Uterus (tissue), 2 donors: Measurements from ENCODE around the gene SNTG2.

Experiments
- POLR2A ChIP-seq, 2 donors: fragments of 450-650 bp; IDR thresholded peaks; one replicate each; pipeline ENCODE4 v1.6.1; 2016; ENCODE audit warnings: antibody characterized with exemption in 2 of 2, mild to moderate bottlenecking in 1 of 2, moderate library complexity in 1 of 2
- TF ChIP-seq, protein P1 (sequence below), 4 experiments: fragments of 200-600 bp in 2 of 4; fragments of 450-650 bp in 2 of 4; sonication (generic) in 2 of 4; IDR thresholded peaks; one replicate each; pipeline ENCODE4 v1.5.1; 2016 to 2019; ENCODE audit warnings: antibody characterized with exemption in 4 of 4, mild to moderate bottlenecking in 2 of 4, moderate library complexity in 1 of 4

DNA sequence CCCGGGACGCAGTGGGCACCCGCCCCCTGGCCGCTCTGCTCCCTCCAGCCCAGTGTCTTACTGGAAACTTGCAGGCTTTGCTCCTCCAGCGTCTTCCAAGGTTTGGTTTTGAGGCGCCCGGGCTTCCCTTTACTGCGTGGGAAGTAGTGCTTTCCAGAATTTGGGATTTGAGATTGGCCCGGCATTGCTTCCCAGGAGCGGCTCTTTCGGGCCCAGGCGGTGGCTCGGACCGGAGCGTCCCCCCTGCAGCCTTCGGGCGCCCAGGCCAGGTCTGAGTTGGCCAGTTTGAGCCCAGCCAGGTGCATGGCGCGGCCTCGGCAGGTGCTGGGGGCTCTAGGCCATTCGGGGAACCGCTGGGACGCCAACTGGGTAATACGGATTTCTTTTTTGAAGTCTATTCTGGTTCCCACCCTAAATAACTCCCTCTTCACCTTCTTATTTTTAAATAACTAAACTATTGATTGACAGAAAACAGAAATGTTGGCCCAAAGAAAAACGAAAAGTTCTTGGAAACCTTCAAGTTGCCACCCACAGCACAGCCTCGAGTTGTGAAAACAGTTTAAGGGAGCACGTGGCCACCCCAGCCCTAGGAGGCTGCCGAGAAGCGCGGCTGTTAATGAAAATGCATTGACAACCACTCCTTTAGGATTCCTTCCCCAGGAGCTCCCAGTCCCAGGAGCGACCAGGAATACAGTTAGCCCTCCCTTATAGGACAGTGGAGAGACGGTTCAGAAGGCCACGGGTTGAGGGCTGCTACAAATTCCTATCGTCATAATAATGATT, 766 bp downstream of the SNTG2 start:
- TF ChIP-seq, protein P1, sequence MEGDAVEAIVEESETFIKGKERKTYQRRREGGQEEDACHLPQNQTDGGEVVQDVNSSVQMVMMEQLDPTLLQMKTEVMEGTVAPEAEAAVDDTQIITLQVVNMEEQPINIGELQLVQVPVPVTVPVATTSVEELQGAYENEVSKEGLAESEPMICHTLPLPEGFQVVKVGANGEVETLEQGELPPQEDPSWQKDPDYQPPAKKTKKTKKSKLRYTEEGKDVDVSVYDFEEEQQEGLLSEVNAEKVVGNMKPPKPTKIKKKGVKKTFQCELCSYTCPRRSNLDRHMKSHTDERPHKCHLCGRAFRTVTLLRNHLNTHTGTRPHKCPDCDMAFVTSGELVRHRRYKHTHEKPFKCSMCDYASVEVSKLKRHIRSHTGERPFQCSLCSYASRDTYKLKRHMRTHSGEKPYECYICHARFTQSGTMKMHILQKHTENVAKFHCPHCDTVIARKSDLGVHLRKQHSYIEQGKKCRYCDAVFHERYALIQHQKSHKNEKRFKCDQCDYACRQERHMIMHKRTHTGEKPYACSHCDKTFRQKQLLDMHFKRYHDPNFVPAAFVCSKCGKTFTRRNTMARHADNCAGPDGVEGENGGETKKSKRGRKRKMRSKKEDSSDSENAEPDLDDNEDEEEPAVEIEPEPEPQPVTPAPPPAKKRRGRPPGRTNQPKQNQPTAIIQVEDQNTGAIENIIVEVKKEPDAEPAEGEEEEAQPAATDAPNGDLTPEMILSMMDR (IDR thresholded peaks at IDR 0.05) = no peak
- no peak for TF ChIP-seq POLR2A (IDR thresholded peaks at IDR 0.05)
